ENCODE results near the gene GBF1. TPM values are rescaled to one million over a fixed set of nuclear protein-coding genes. Genes with fewer than 3 reads are reported as not detected.

Gene GBF1
- polyA plus RNA-seq, 1 donor (not counting 4 experiments of a cell fraction or from before 2014, with no cell fraction given) = 17.4 TPM

GRCh38 chr10:102297101-102297500 is 51.8 kb downstream of the GBF1 start:
- H3K9ac ChIP-seq (ENCODE audit: control insufficient read depth, extremely low read depth, insufficient read depth, low read length) = no peak overlapping the region
- no peak overlapping the region for H3K4me2 ChIP-seq (ENCODE audit: control insufficient read depth, extremely low read depth, insufficient read depth, low read depth, low read length)
- H3K9me1 ChIP-seq (ENCODE audit: control insufficient read depth, extremely low read depth, insufficient read depth, low read length) = peaks cover 3% of the 10 kb centered on the region
- H3K4me3 ChIP-seq (ENCODE audit: control insufficient read depth in 2 of 3, extremely low read depth in 1 of 3, insufficient read depth in 2 of 3, low read depth in 1 of 3, low read length in 3 of 3) = no peak overlapping the region
- H4K20me1 ChIP-seq (ENCODE audit: control insufficient read depth, extremely low read depth, insufficient read depth, low read length) = peaks cover 4% of the 10 kb centered on the region
- no peak overlapping the region for H3K27ac ChIP-seq (ENCODE audit: control insufficient read depth, insufficient read depth, low read length)
- no peaks in the 10 kb centered on the region for H3K27me3 ChIP-seq (ENCODE audit: control insufficient read depth, extremely low read depth, insufficient read depth, low read length)
- dilution Hi-C loops (cut with MboI; ENCODE audit: extremely low pct_ligation_motif_present, low sequenced_read_pairs) = no loop called here
- H3K36me3 ChIP-seq (ENCODE audit: control insufficient read depth in 2 of 2, extremely low read depth in 1 of 2, insufficient read depth in 2 of 2, low read length in 2 of 2) = peaks cover 0 to 4% of the 10 kb centered on the region in 2 experiments
- H3K9me3 ChIP-seq (ENCODE audit: control insufficient read depth, low read depth, low read length) = no peaks in the 10 kb centered on the region
- DNase-seq (ENCODE audit: low read depth, low spot score) (no peak), FAIRE-seq (peak; percentile 75)
- TF ChIP-seq EZH2 (IDR thresholded peaks at IDR 0.05; ENCODE audit: low read length) = no peak
- TF ChIP-seq CTCF (optimal IDR thresholded peaks at IDR 0.05 in 1 of 3, IDR thresholded peaks at IDR 0.05 in 1 of 3, conservative IDR thresholded peaks at IDR 0.05 in 1 of 3; ENCODE audit: extremely low read depth in 1 of 3, insufficient read depth in 2 of 3, low read length in 3 of 3) = no peak
- H3K79me2 ChIP-seq (ENCODE audit: control insufficient read depth, insufficient read depth, low read length) = peaks cover 39% of the 10 kb centered on the region
- H2AFZ ChIP-seq (ENCODE audit: control insufficient read depth, low read length) = no peak overlapping the region
- peaks cover 12% of the 10 kb centered on the region for H3K4me1 ChIP-seq (ENCODE audit: control insufficient read depth, extremely low read depth, insufficient read depth, low read length)

- Histone ChIP-seq H3K9me3 (ENCODE audit: control insufficient read depth, low read depth, low read length) (no peaks in the 10 kb centered on the region), H3K4me3 (ENCODE audit: control insufficient read depth in 2 of 3, extremely low read depth in 1 of 3, insufficient read depth in 2 of 3, low read depth in 1 of 3, low read length in 3 of 3) (no peak overlapping the region), H3K36me3 (ENCODE audit: control insufficient read depth in 2 of 2, extremely low read depth in 1 of 2, insufficient read depth in 2 of 2, low read length in 2 of 2) (peaks cover 0 to 4% of the 10 kb centered on the region in 2 experiments), H3K9me1 (ENCODE audit: control insufficient read depth, extremely low read depth, insufficient read depth, low read length) (peaks cover 3% of the 10 kb centered on the region), H3K27ac (ENCODE audit: control insufficient read depth, insufficient read depth, low read length) (no peak overlapping the region), H3K9ac (ENCODE audit: control insufficient read depth, extremely low read depth, insufficient read depth, low read length) (no peak overlapping the region), H3K4me2 (ENCODE audit: control insufficient read depth, extremely low read depth, insufficient read depth, low read depth, low read length) (no peak overlapping the region), H4K20me1 (ENCODE audit: control insufficient read depth, extremely low read depth, insufficient read depth, low read length) (peaks cover 4% of the 10 kb centered on the region), H2AFZ (ENCODE audit: control insufficient read depth, low read length) (no peak overlapping the region), H3K79me2 (ENCODE audit: control insufficient read depth, insufficient read depth, low read length) (peaks cover 42% of the 10 kb centered on the region), H3K4me1 (ENCODE audit: control insufficient read depth, extremely low read depth, insufficient read depth, low read length) (peaks cover 12% of the 10 kb centered on the region), H3K27me3 (ENCODE audit: control insufficient read depth, extremely low read depth, insufficient read depth, low read length) (no peaks in the 10 kb centered on the region)
- TF ChIP-seq EZH2 (IDR thresholded peaks at IDR 0.05; ENCODE audit: low read length) (no peak), CTCF (optimal IDR thresholded peaks at IDR 0.05 in 1 of 3, IDR thresholded peaks at IDR 0.05 in 1 of 3, conservative IDR thresholded peaks at IDR 0.05 in 1 of 3; ENCODE audit: extremely low read depth in 1 of 3, insufficient read depth in 2 of 3, low read length in 3 of 3) (no peak)
- dilution Hi-C loops (cut with MboI; ENCODE audit: extremely low pct_ligation_motif_present, low sequenced_read_pairs) = no loop called here
- FAIRE-seq = no peak
- no peak for DNase-seq (ENCODE audit: low read depth, low spot score)
Observed at GRCh38 chr10:102298899-102299298, 53.6 kb downstream of the GBF1 start.
